Nephron progenitor cell (in vitro differentiated cells): Measurements from ENCODE around the gene PARD3.
A peak's percentile ranks its signal among the peaks of the same experiment; 100 is the strongest.

ENCODE experiments used
- DNase-seq: peaks from one replicate; pipeline ENCODE4 v3.0.0; 2021
- H3K27ac Mint-ChIP-seq: 2 replicates; pipeline ENCODE4 v1.8.0; 2021; ENCODE audit warnings: mild to moderate bottlenecking, moderate library complexity, mixed read lengths
- H3K27me3 Mint-ChIP-seq: 2 replicates; pipeline ENCODE4 v1.8.0; 2021; ENCODE audit warnings: mild to moderate bottlenecking, low read depth, mixed read lengths; ENCODE audit not compliant: poor library complexity
- H3K36me3 Mint-ChIP-seq: 2 replicates; pipeline ENCODE4 v1.8.0; 2021; ENCODE audit warnings: low read depth, mixed read lengths
- H3K4me1 Mint-ChIP-seq: 2 replicates; pipeline ENCODE4 v1.8.0; 2021; ENCODE audit warnings: mixed read lengths
- H3K4me3 Mint-ChIP-seq: 2 replicates; pipeline ENCODE4 v1.8.0; 2021; ENCODE audit warnings: mild to moderate bottlenecking, moderate library complexity, mixed read lengths
- H3K9me3 Mint-ChIP-seq: 2 replicates; pipeline ENCODE4 v1.8.0; 2021; ENCODE audit warnings: mild to moderate bottlenecking, moderate library complexity, mixed read lengths
- TF ChIP-seq, protein P1 (sequence below): fragments of 200-600 bp; sonication (generic); IDR thresholded peaks from 2 replicates; pipeline ENCODE4 v1.5.0; 2021; ENCODE audit warnings: antibody characterized with exemption

The PARD3 gene

DNA sequence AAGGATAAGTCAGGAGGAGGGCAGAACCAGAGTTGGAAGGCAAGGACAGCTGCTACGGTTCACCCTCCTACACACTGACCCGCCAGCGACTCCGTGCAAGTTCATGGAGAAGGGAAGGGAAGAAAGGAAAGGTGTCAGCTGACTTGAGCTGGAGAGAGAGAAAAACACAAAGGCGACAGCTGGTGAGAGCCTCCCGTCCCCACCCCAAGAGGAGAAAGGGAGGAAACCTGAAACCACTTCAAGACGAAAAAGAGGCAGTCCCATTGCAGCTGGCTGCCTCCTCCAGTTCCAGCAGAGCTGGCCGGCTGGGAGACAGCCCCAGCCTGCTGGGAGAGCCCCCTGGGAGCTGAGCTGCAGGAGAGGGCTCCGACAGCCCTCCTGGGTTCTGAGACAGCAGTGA lies 75.2 kb downstream of the PARD3 start:
- H3K4me3 Mint-ChIP-seq = peak overlapping the region; percentile 69
- peak overlapping the region; percentile 94 for H3K27ac Mint-ChIP-seq
- DNase-seq = peak; percentile 71
- no peaks in the 10 kb centered on the region for H3K9me3 Mint-ChIP-seq
- TF ChIP-seq, protein P1, sequence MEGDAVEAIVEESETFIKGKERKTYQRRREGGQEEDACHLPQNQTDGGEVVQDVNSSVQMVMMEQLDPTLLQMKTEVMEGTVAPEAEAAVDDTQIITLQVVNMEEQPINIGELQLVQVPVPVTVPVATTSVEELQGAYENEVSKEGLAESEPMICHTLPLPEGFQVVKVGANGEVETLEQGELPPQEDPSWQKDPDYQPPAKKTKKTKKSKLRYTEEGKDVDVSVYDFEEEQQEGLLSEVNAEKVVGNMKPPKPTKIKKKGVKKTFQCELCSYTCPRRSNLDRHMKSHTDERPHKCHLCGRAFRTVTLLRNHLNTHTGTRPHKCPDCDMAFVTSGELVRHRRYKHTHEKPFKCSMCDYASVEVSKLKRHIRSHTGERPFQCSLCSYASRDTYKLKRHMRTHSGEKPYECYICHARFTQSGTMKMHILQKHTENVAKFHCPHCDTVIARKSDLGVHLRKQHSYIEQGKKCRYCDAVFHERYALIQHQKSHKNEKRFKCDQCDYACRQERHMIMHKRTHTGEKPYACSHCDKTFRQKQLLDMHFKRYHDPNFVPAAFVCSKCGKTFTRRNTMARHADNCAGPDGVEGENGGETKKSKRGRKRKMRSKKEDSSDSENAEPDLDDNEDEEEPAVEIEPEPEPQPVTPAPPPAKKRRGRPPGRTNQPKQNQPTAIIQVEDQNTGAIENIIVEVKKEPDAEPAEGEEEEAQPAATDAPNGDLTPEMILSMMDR = no peak
- H3K36me3 Mint-ChIP-seq = no peaks in the 10 kb centered on the region
- no peaks in the 10 kb centered on the region for H3K27me3 Mint-ChIP-seq
- peaks cover 68% of the 10 kb centered on the region for H3K4me1 Mint-ChIP-seq

- no peak for DNase-seq
- TF ChIP-seq, protein P1 = no peak
- H3K4me3 Mint-ChIP-seq = peak overlapping the region; percentile 11
- no peak overlapping the region for H3K27ac Mint-ChIP-seq
- no peaks in the 10 kb centered on the region for H3K36me3 Mint-ChIP-seq
- H3K9me3 Mint-ChIP-seq = no peaks in the 10 kb centered on the region
- H3K4me1 Mint-ChIP-seq = peaks cover 55% of the 10 kb centered on the region
- H3K27me3 Mint-ChIP-seq = no peaks in the 10 kb centered on the region
Observed at GRCh38 chr10:34737772-34738169, 77.3 kb downstream of the PARD3 start.

GRCh38 chr10:34736976-34737771 lies 77.9 kb downstream of the PARD3 start:
- Mint-ChIP-seq H3K4me1 (peaks cover 55% of the 10 kb centered on the region), H3K9me3 (no peaks in the 10 kb centered on the region), H3K4me3 (peak overlapping the region; percentile 31), H3K36me3 (no peaks in the 10 kb centered on the region), H3K27me3 (no peaks in the 10 kb centered on the region), H3K27ac (peak overlapping the region; percentile 67)
- TF ChIP-seq, protein P1 = no peak
- DNase-seq = no peak

DNA sequence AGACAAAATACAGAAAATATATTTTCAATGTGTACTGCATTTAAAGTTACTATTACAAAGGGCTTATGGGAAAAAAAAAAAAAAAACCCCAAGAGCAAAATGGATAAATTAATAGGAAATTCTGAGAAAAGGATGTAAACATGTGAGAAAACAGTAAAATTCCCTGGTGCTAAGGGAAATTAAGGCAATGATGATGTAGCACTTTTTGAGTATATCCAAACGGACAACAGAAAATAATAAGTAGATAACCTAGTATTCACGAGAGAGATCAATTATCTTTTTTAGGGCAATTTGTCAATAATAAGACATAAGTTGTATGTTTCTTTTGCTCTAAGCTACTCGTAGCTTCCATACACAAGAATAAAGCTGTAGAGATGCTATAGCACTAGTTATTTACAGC lies 80.2 kb downstream of the PARD3 start:
- H3K4me1 Mint-ChIP-seq = peaks cover 59% of the 10 kb centered on the region
- no peak for DNase-seq
- no peak overlapping the region for H3K4me3 Mint-ChIP-seq

DNA sequence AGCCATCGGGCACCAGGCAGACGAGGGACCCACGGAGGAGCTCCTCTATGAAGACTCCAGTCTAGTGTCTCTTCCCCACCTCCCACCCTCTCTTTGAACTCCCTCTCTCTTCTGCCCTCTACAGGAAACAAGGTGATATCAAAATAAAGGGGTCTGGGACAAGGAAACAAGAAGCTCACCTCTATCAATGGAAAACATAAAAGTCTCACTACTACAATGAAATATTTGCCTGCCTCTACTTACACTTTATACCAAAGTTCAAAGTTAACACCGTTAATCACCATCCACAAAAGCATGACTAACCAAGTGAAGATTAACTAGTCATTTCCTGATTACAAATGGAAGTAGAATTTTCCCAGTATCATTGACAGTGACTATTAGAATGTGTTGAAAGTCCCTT lies 82.2 kb downstream of the PARD3 start:
- TF ChIP-seq, protein P1 = peak; percentile 28
- Mint-ChIP-seq H3K27me3 (no peaks in the 10 kb centered on the region), H3K4me3 (no peak overlapping the region), H3K4me1 (peaks cover 59% of the 10 kb centered on the region), H3K9me3 (no peaks in the 10 kb centered on the region), H3K36me3 (no peaks in the 10 kb centered on the region), H3K27ac (no peak overlapping the region)
- DNase-seq = no peak

More for the DNA sequence above, 80.2 kb downstream of the PARD3 start:
- Mint-ChIP-seq H3K27me3 (no peaks in the 10 kb centered on the region), H3K9me3 (no peaks in the 10 kb centered on the region), H3K36me3 (no peaks in the 10 kb centered on the region), H3K27ac (no peak overlapping the region)
- TF ChIP-seq, protein P1 = no peak
